SU-DHL-6 (cell line): Measurements from ENCODE around the gene RAPGEF6.
"Not testable (repeated sequence)": the region's sequence is repeated elsewhere in the genome, so short reads cannot be mapped to it uniquely, and the experiment has no call there.

Experiments used
- H2AFZ ChIP-seq: fragments of 200-600 bp; sonication (generic); 2 replicates; pipeline ENCODE4 v1.6.1; 2014; ENCODE audit warnings: low read depth, mild to moderate bottlenecking, moderate library complexity, mixed read lengths, antibody characterized with exemption, low read length; ENCODE audit not compliant: severe bottlenecking
- H3F3A ChIP-seq: fragments of 200-600 bp; shearing (Covaris generic); 2 replicates; pipeline ENCODE4 v1.6.0; 2016; ENCODE audit warnings: antibody characterized with exemption, mild to moderate bottlenecking; ENCODE audit not compliant: insufficient read depth
- H3K27ac ChIP-seq: fragments of 200-600 bp; sonication (generic); 2 replicates; pipeline ENCODE4 v1.5.1; 2016; ENCODE audit warnings: low read depth, mild to moderate bottlenecking, low read length, moderate library complexity, mixed read lengths
- H3K27me3 ChIP-seq: fragments of 200-600 bp; sonication (generic), shearing (Covaris generic); 2 replicates; pipeline ENCODE4 v1.6.0; 2014; ENCODE audit warnings: mild to moderate bottlenecking, low read length
- H3K36me3 ChIP-seq: fragments of 200-600 bp; sonication (generic); 2 replicates; pipeline ENCODE4 v1.6.1; 2014; ENCODE audit warnings: mild to moderate bottlenecking, low read length, mixed read lengths
- H3K4me2 ChIP-seq: fragments of 300-600, 200-600 bp; shearing (Covaris generic), sonication (generic); 2 replicates; pipeline ENCODE4 v1.6.0; 2014; ENCODE audit warnings: low read length, low read depth, mild to moderate bottlenecking; ENCODE audit not compliant: poor library complexity, severe bottlenecking
- H3K4me3 ChIP-seq: fragments of 200-600 bp; sonication (generic); 2 replicates; pipeline ENCODE4 v1.5.1; 2014; ENCODE audit warnings: antibody characterized with exemption, low read length, mild to moderate bottlenecking, mixed read lengths; ENCODE audit not compliant: insufficient read depth, poor library complexity, severe bottlenecking
- H3K79me2 ChIP-seq: fragments of 200-600 bp; sonication (generic); 2 replicates; pipeline ENCODE4 v1.6.1; 2014; ENCODE audit warnings: mild to moderate bottlenecking, low read length, moderate library complexity; ENCODE audit not compliant: insufficient read depth
- H3K9ac ChIP-seq: fragments of 200-600 bp; sonication (generic); 2 replicates; pipeline ENCODE4 v1.7.0; 2014; ENCODE audit warnings: mild to moderate bottlenecking, low read length
- H3K9me2 ChIP-seq: fragments of 200-600 bp; sonication (generic); replicated peaks from 2 replicates; pipeline ENCODE4 v1.6.1; 2014; ENCODE audit warnings: low read length; ENCODE audit not compliant: insufficient read depth
- H3K9me3 ChIP-seq: fragments of 200-600 bp; sonication (generic); 2 replicates; pipeline ENCODE4 v1.6.1; 2014; ENCODE audit warnings: low read length, mixed read lengths; ENCODE audit not compliant: insufficient read depth
- H4K20me1 ChIP-seq: fragments of 200-600 bp; sonication (generic); 2 replicates; pipeline ENCODE4 v1.6.1; 2014; ENCODE audit warnings: low read depth, mild to moderate bottlenecking, antibody characterized with exemption, low read length, moderate library complexity, mixed read lengths
- CTCF ChIP-seq: fragments of 200-600 bp; sonication (generic); IDR thresholded peaks from one replicate; pipeline ENCODE4 v1.5.1; 2017; ENCODE audit warnings: antibody characterized with exemption, mild to moderate bottlenecking, low read length, moderate library complexity; ENCODE audit not compliant: insufficient read depth, poor library complexity, severe bottlenecking
- EZH2phosphoT487 ChIP-seq: fragments of 200-600 bp; sonication (generic), shearing (Covaris generic); conservative IDR thresholded peaks from 2 replicates; pipeline ENCODE4 v1.6.1; 2018; ENCODE audit warnings: mild to moderate bottlenecking, antibody characterized with exemption, low read length, moderate library complexity, mixed read lengths

The RAPGEF6 gene

DNA sequence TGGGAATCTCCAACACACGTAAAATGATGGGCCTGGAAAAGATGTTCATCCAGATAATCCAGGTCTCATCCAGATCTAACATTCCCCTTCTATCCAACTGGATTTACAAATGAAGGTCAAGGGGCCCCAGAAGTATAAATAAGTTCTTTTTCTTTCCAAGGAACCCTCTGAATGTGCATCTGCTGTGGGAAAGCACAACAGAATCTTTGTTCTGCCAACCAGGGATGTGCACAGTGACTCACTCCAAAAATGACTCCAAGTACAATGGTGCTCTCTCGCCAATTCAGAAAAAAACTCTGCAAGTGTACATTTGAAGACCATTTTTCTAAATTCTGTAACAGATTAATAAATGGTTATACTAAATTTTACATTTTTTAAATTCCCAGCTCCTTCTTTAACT lies 12.4 kb downstream of the RAPGEF6 start:
- Histone ChIP-seq H3K79me2 (peaks cover 100% of the 10 kb centered on the region), H3K9me3 (no peaks in the 10 kb centered on the region), H3K36me3 (no peaks in the 10 kb centered on the region; the same call in 1 of the 2 replicates), H3K9ac (no peak overlapping the region), H3K4me3 (no peak overlapping the region), H3K9me2 (no peaks in the 10 kb centered on the region), H3K27ac (no peak overlapping the region), H3F3A (peaks cover 12% of the 10 kb centered on the region; the same call in 1 of the 2 replicates), H3K27me3 (no peaks in the 10 kb centered on the region), H2AFZ (no peak overlapping the region), H3K4me2 (no peak overlapping the region), H4K20me1 (peaks cover 36% of the 10 kb centered on the region)
- TF ChIP-seq EZH2phosphoT487 (no peak), CTCF (no peak)

DNA sequence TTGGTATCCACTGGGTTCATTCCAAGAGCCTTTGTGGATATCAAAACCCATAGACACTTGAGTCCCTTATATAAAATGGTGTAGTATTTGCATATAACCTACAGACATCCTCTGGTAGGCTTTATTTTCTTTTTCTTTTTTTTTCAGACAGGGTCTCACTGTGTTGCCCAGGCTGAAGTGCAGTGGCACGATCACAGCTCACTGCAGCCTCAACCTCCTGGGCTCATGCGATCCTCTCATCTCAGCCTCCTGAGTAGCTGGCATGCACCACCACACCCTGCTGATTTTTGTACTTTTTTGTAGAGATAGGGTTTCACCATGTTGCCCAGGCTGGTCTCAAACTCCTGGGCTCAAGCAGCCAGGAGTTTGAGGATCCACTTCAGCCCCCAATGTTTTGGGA lies 13.9 kb downstream of the RAPGEF6 start:
- not testable (repeated sequence) for H3K9me2 ChIP-seq, H3K4me2 ChIP-seq, H3K9ac ChIP-seq, H2AFZ ChIP-seq, H3K27ac ChIP-seq, H3K4me3 ChIP-seq, H3K36me3 ChIP-seq, H3K27me3 ChIP-seq, H3K9me3 ChIP-seq
- peaks cover 100% of the 10 kb centered on the region for H3K79me2 ChIP-seq
- peaks cover 34% of the 10 kb centered on the region for H4K20me1 ChIP-seq
- H3F3A ChIP-seq = peaks cover 12% of the 10 kb centered on the region; the same call in 1 of the 2 replicates

DNA sequence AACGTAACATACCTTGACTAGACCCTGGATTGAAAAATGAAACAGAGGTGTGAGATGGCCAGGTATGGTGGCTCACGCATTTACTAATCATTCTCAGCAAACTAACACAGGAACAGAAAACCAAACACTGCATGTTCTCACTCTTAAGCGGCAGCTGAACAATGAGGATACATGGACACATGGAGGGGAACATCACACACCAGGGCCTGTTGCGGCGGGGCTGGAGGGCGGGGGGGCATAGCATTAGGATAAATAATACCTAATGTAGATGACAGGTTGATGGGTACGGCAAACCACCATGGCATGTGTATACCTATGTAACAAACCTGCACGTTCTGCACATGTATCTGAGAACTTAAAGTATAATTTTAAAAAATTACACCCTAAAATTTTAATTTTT lies 15.9 kb downstream of the RAPGEF6 start:
- Histone ChIP-seq H2AFZ (no peak overlapping the region), H3K9me3 (no peaks in the 10 kb centered on the region), H3K4me3 (no peak overlapping the region), H3K79me2 (peaks cover 100% of the 10 kb centered on the region), H3K36me3 (peaks cover 2% of the 10 kb centered on the region; the same call in 1 of the 2 replicates), H3K4me2 (no peak overlapping the region), H3K9me2 (no peaks in the 10 kb centered on the region), H3K27ac (no peak overlapping the region), H3K9ac (no peak overlapping the region), H3K27me3 (no peaks in the 10 kb centered on the region), H4K20me1 (peaks cover 39% of the 10 kb centered on the region), H3F3A (peaks cover 12% of the 10 kb centered on the region; the same call in 1 of the 2 replicates)
- no peak for TF ChIP-seq CTCF
- TF ChIP-seq EZH2phosphoT487 = no peak

- Histone ChIP-seq H2AFZ (no peak overlapping the region), H3K9ac (no peak overlapping the region), H3K27me3 (no peaks in the 10 kb centered on the region), H3K27ac (no peak overlapping the region), H3K4me3 (no peak overlapping the region), H3F3A (0 out of 2 replicates have a peak, but pooled peaks cover 8% of the 10 kb centered on the region), H4K20me1 (peaks cover 36% of the 10 kb centered on the region; the same call in 1 of the 2 replicates), H3K79me2 (peaks cover 100% of the 10 kb centered on the region), H3K9me2 (no peaks in the 10 kb centered on the region), H3K4me2 (no peak overlapping the region), H3K9me3 (no peaks in the 10 kb centered on the region), H3K36me3 (0 out of 2 replicates have a peak, but pooled peaks cover 2% of the 10 kb centered on the region)
- no peak for TF ChIP-seq EZH2phosphoT487
- TF ChIP-seq CTCF = no peak
Observed at GRCh38 chr5:131617140-131617822, 17.7 kb downstream of the RAPGEF6 start.
